HCT116 (cell line): ENCODE measurements around the gene SLC35B2. TPM values are rescaled to one million over a fixed set of nuclear protein-coding genes. Genes with fewer than 3 reads are reported as not detected.

Experiments used
- ATAC-seq: fragments of 200-7000 bp; cut with Tn5 transposase; 2 replicates; pipeline ENCODE4 v1.9.1; 2020; ENCODE audit warnings: mild to moderate bottlenecking, moderate library complexity
- BruUV-seq: library from RNA; stranded (reverse); fragments of 400-500 nt; replicated peaks from 2 replicates; lab custom pipeline; 2021; lab: Mats Ljungman, UMichigan
- CTCF ChIA-PET: fragments of 300-600 bp; sonication (Branson Sonifier 250); formaldehyde crosslinking; loops from one replicate; lab custom pipeline; 2021; ENCODE audit warnings: antibody characterized with exemption; lab: Charles Lee
- POLR2A ChIA-PET: fragments of 300-600, 350-600 bp; sonication (Branson Sonifier 250); formaldehyde crosslinking; loops from one replicate; lab custom pipeline; 2021; ENCODE audit warnings: antibody characterized with exemption; lab: Charles Lee
- RAD21 ChIA-PET, 2 experiments: fragments of 300-600 bp; sonication (Branson Sonifier 250); formaldehyde crosslinking; loops; one replicate each; lab custom pipeline; 2023; ENCODE audit warnings: low total read pairs in 2 of 2; ENCODE audit not compliant: uncharacterized antibody in 2 of 2, unreplicated experiment in 2 of 2, low non-redundant PET in 1 of 2; lab: Charles Lee
- DNase-seq: peaks from one replicate; pipeline ENCODE4 v3.0.0-alpha.2; 2010; ENCODE audit warnings: low read depth, low spot score
- H2AFZ ChIP-seq: fragments of 200-600 bp; shearing (Covaris generic), sonication (generic); 2 replicates; pipeline ENCODE4 v1.6.1; 2017; ENCODE audit warnings: low read depth, mixed run types, mixed read lengths, antibody characterized with exemption, low read length; ENCODE audit not compliant: poor library complexity, severe bottlenecking
- H3K27ac ChIP-seq: 2 replicates; pipeline ENCODE4 v1.5.1; 2012; ENCODE audit warnings: low read depth, low read length
- H3K27me3 ChIP-seq: fragments of 200-600 bp; sonication (generic); 2 replicates; pipeline ENCODE4 v1.6.1; 2016; ENCODE audit warnings: mixed run types, low read length, mixed read lengths; ENCODE audit not compliant: insufficient read depth
- H3K36me3 ChIP-seq, 2 experiments: fragments of 200-500 bp in 1 of 2; fragments of 200-600 bp in 1 of 2; sonication (Bioruptor generic) in 1 of 2; sonication (generic) in 1 of 2; 2 replicates each; pipeline versions ENCODE4 v1.5.1 to v1.6.1; 2014 to 2016; ENCODE audit warnings: low read length in 2 of 2, inconsistent platforms in 1 of 2, mixed read lengths in 1 of 2, mixed run types in 1 of 2; ENCODE audit not compliant: insufficient read depth in 2 of 2, control insufficient read depth in 1 of 2
- H3K4me1 ChIP-seq, 2 experiments: fragments of 200-600 bp in 1 of 2; sonication (generic) in 1 of 2; 2 replicates each; pipeline versions ENCODE4 v1.5.1 to v1.6.1; 2012 to 2017; ENCODE audit warnings: low read length in 2 of 2, inconsistent platforms in 1 of 2, mild to moderate bottlenecking in 1 of 2, mixed read lengths in 1 of 2, mixed run types in 1 of 2, moderate library complexity in 1 of 2; ENCODE audit not compliant: insufficient read depth in 2 of 2, control insufficient read depth in 1 of 2
- H3K4me2 ChIP-seq: fragments of 200-600 bp; sonication (generic); 2 replicates; pipeline ENCODE4 v1.6.1; 2017; ENCODE audit warnings: mixed run types, low read length, mixed read lengths
- H3K4me3 ChIP-seq, 2 experiments: fragments of 200-600 bp in 1 of 2; sonication (generic) in 1 of 2; replicated peaks in 1 of 2; 2 replicates each; pipeline ENCODE4 v1.5.1; 2011 to 2016; ENCODE audit warnings: low read length in 2 of 2, control low read depth in 1 of 2, low read depth in 1 of 2, mild to moderate bottlenecking in 1 of 2, mixed read lengths in 1 of 2, mixed run types in 1 of 2
- H3K79me2 ChIP-seq: fragments of 200-600 bp; sonication (generic); 2 replicates; pipeline ENCODE4 v1.6.1; 2017; ENCODE audit warnings: mild to moderate bottlenecking, mixed run types, low read length, moderate library complexity, mixed read lengths; ENCODE audit not compliant: insufficient read depth
- H3K9ac ChIP-seq: fragments of 200-600 bp; sonication (generic); 2 replicates; pipeline ENCODE4 v1.6.1; 2016; ENCODE audit warnings: low read length, mixed read lengths
- H3K9me2 ChIP-seq: fragments of 200-600 bp; sonication (generic), shearing (Covaris generic); 2 replicates; pipeline ENCODE4 v1.6.1; 2017; ENCODE audit warnings: mixed run types, mild to moderate bottlenecking, moderate library complexity; ENCODE audit not compliant: insufficient read depth
- H3K9me3 ChIP-seq, 2 experiments: fragments of 200-500 bp in 1 of 2; fragments of 200-600 bp in 1 of 2; sonication (Bioruptor generic) in 1 of 2; sonication (generic) in 1 of 2; 2 replicates each; pipeline ENCODE4 v1.6.1; 2014 to 2017; ENCODE audit warnings: low read length in 2 of 2, mixed read lengths in 2 of 2, inconsistent platforms in 1 of 2, low read depth in 1 of 2, mild to moderate bottlenecking in 1 of 2, mixed run types in 1 of 2, moderate library complexity in 1 of 2; ENCODE audit not compliant: control insufficient read depth in 1 of 2, insufficient read depth in 1 of 2
- H4K20me1 ChIP-seq: fragments of 200-600 bp; sonication (generic), shearing (Covaris generic); 2 replicates; pipeline ENCODE4 v1.6.1; 2017; ENCODE audit warnings: mixed run types, mild to moderate bottlenecking, moderate library complexity; ENCODE audit not compliant: insufficient read depth
- CEBPB ChIP-seq: IDR thresholded peaks from 2 replicates; pipeline ENCODE4 v1.6.1; 2012; ENCODE audit warnings: low read depth
- EGR1 ChIP-seq: IDR thresholded peaks from 2 replicates; pipeline ENCODE4 v1.6.1; 2012; ENCODE audit warnings: low read depth
- EZH2phosphoT487 ChIP-seq: fragments of 200-600 bp; IDR thresholded peaks from 2 replicates; pipeline ENCODE4 v1.6.1; 2018; ENCODE audit warnings: antibody characterized with exemption, borderline replicate concordance
- RAD21 ChIP-seq: IDR thresholded peaks from 2 replicates; pipeline ENCODE4 v1.6.1; 2012; ENCODE audit warnings: low read depth, mild to moderate bottlenecking
- SP1 ChIP-seq: IDR thresholded peaks from 2 replicates; pipeline ENCODE4 v1.6.1; 2012; ENCODE audit warnings: low read depth
- SRF ChIP-seq: IDR thresholded peaks from 2 replicates; pipeline ENCODE4 v1.6.1; 2012; ENCODE audit warnings: low read depth
- TCF7L2 ChIP-seq: IDR thresholded peaks from 2 replicates; pipeline ENCODE4 v1.7.0; 2011; ENCODE audit warnings: borderline replicate concordance, inconsistent platforms; ENCODE audit not compliant: insufficient read depth, insufficient read length; ENCODE audit errors: extremely low read depth
- YY1 ChIP-seq: IDR thresholded peaks from 2 replicates; pipeline ENCODE4 v1.6.1; 2011; ENCODE audit warnings: low read length, low read depth, moderate library complexity, mild to moderate bottlenecking; ENCODE audit not compliant: insufficient replicate concordance; ENCODE audit errors: extremely low read depth
- ZFX ChIP-seq: fragments of 450-650 bp; IDR thresholded peaks from 2 replicates; pipeline ENCODE4 v1.6.1; 2017
- ZNF274 ChIP-seq: fragments of 200-500 bp; sonication (Bioruptor generic); IDR thresholded peaks from 2 replicates; pipeline ENCODE4 v1.6.1; 2014; ENCODE audit warnings: mild to moderate bottlenecking, low read depth, low read length, inconsistent platforms
- intact Hi-C: fragments of 100-400 bp; cut with micrococcal nuclease; formaldehyde crosslinking; loops from 2 replicates; pipeline ENCODE4 v1.10.0; 2022
- total RNA-seq: library from RNA; stranded (reverse); gene quantifications from one replicate; pipeline ENCODE4 v1.2.1, GENCODE V29; 2021; ENCODE audit not compliant: unreplicated experiment
- TF ChIP-seq, protein P1 (sequence below), 3 experiments: fragments of 200-600 bp in 1 of 3; sonication (generic) in 1 of 3; IDR thresholded peaks in 2 of 3; conservative IDR thresholded peaks in 1 of 3; 2 replicates each; pipeline ENCODE4 v1.5.1; 2012 to 2017; ENCODE audit warnings: low read depth in 2 of 3, low read length in 2 of 3, antibody characterized with exemption in 1 of 3, borderline replicate concordance in 1 of 3, control low read depth in 1 of 3, mild to moderate bottlenecking in 1 of 3, mixed read lengths in 1 of 3, mixed run types in 1 of 3, moderate library complexity in 1 of 3; ENCODE audit not compliant: insufficient read depth in 1 of 3

SLC35B2 gene
- total RNA-seq, 1 experiment from 2014 or later, result 50.5 TPM

DNA sequence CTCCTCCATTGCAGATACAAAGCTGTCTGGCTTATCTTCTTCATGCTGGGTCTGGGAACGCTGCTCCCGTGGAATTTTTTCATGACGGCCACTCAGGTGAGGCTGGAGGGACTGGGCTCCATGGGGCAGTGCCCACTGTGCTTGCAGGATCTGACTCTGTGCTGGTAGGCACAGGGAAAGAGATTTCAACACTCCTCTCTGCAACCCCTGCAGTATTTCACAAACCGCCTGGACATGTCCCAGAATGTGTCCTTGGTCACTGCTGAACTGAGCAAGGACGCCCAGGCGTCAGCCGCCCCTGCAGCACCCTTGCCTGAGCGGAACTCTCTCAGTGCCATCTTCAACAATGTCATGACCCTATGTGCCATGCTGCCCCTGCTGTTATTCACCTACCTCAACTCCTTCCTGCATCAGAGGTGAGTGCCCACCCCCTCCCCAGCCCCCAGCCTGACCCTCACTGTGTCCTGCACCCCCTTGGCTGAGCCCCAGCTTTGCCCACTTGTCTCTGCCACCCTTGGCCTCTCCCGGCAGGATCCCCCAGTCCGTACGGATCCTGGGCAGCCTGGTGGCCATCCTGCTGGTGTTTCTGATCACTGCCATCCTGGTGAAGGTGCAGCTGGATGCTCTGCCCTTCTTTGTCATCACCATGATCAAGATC, 27.8 kb downstream of the SLC35B2 start:
- ChIA-PET POLR2A (interaction anchor here (0.8 kb wide), 1 partner anchor 17 kb away, joined by 5 read pairs; the partner anchor contains the start of gene HSP90AB1), CTCF (interaction anchor here (1.3 kb wide), 1 partner anchor 8 kb away, joined by 5 read pairs; no protein-coding TSS in a partner anchor), RAD21 (no interaction called here)
- peaks cover 19 to 54% of the 10 kb centered on the region in 2 experiments; a peak in 3 of 4 replicates for H3K36me3 ChIP-seq
- H3K4me3 ChIP-seq, result no peak overlapping the region
- no peak for DNase-seq
- H3K27ac ChIP-seq, result no peak overlapping the region
- no TSS peak for BruUV-seq
- peaks cover 46% of the 10 kb centered on the region for H3K79me2 ChIP-seq
- ATAC-seq, result no peak
- H3K4me2 ChIP-seq, result no peak overlapping the region
- H2AFZ ChIP-seq, result no peak overlapping the region
- no peaks in the 10 kb centered on the region for H3K9me2 ChIP-seq
- H3K4me1 ChIP-seq, result peaks cover 18 to 32% of the 10 kb centered on the region in 2 experiments; a peak in 3 of 4 replicates
- no peak for TF ChIP-seq EGR1
- TF ChIP-seq, protein P1, sequence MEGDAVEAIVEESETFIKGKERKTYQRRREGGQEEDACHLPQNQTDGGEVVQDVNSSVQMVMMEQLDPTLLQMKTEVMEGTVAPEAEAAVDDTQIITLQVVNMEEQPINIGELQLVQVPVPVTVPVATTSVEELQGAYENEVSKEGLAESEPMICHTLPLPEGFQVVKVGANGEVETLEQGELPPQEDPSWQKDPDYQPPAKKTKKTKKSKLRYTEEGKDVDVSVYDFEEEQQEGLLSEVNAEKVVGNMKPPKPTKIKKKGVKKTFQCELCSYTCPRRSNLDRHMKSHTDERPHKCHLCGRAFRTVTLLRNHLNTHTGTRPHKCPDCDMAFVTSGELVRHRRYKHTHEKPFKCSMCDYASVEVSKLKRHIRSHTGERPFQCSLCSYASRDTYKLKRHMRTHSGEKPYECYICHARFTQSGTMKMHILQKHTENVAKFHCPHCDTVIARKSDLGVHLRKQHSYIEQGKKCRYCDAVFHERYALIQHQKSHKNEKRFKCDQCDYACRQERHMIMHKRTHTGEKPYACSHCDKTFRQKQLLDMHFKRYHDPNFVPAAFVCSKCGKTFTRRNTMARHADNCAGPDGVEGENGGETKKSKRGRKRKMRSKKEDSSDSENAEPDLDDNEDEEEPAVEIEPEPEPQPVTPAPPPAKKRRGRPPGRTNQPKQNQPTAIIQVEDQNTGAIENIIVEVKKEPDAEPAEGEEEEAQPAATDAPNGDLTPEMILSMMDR (IDR thresholded peaks at IDR 0.05 in 2 of 3, conservative IDR thresholded peaks at IDR 0.05 in 1 of 3; ENCODE audit: borderline replicate concordance in 1 of 3, insufficient read depth in 1 of 3, low read depth in 2 of 3, low read length in 2 of 3), result no peak
- no peak for TF ChIP-seq TCF7L2
- TF ChIP-seq EZH2phosphoT487, result no peak
- no peak for TF ChIP-seq ZNF274
- TF ChIP-seq SRF, result no peak
- no peak for TF ChIP-seq YY1
- no peak for TF ChIP-seq RAD21
- no peak for TF ChIP-seq CEBPB
- no peak for TF ChIP-seq ZFX
- no peak for TF ChIP-seq SP1
- H4K20me1 ChIP-seq, result peaks cover 4% of the 10 kb centered on the region; the same call in 1 of the 2 replicates
- intact Hi-C loops, result no loop called here
- no peak overlapping the region for H3K9ac ChIP-seq
- H3K9me3 ChIP-seq, result no peaks in the 10 kb centered on the region
- H3K27me3 ChIP-seq, result no peaks in the 10 kb centered on the region
